Activated T-cell treated with anti-CD3 and anti-CD28 coated beads, Interleukin-2, amount 50 U/mL, for 4 hours (primary cell): ENCODE data around the gene ABCA1. TPM values are rescaled to one million over a fixed set of nuclear protein-coding genes. Genes with fewer than 3 reads are reported as not detected.
"Not testable (repeated sequence)": the region's sequence is repeated elsewhere in the genome, so short reads cannot be mapped to it uniquely, and the experiment has no call there.

Experiments used
- ATAC-seq, 2 donors: fragments of 200-7000 bp; cut with Tn5 transposase; one replicate each; pipeline ENCODE4 v1.10.0; 2021
- DNase-seq: peaks from one replicate; pipeline ENCODE4 v3.0.0-alpha.2; 2020
- H3K27me3 Mint-ChIP-seq: one replicate; pipeline ENCODE4 v1.8.0; 2021; ENCODE audit warnings: low read depth, mixed read lengths
- H3K36me3 Mint-ChIP-seq: one replicate; pipeline ENCODE4 v1.8.0; 2022; ENCODE audit warnings: mixed read lengths; ENCODE audit not compliant: insufficient read depth
- H3K4me1 Mint-ChIP-seq: one replicate; pipeline ENCODE4 v1.8.0; 2021; ENCODE audit warnings: low read depth, mixed read lengths
- H3K4me3 Mint-ChIP-seq: one replicate; pipeline ENCODE4 v1.8.0; 2021; ENCODE audit warnings: mild to moderate bottlenecking, moderate library complexity, mixed read lengths
- H3K9me3 Mint-ChIP-seq: one replicate; pipeline ENCODE4 v1.8.0; 2021; ENCODE audit warnings: mixed read lengths
- total RNA-seq, 3 donors: library from RNA; stranded (reverse); gene quantifications; one replicate each; pipeline ENCODE4 v1.2.1, GENCODE V29; 2021

Gene ABCA1
- total RNA-seq, 3 donors from 2014 or later: 0.26 to 0.30 (median 0.30) TPM

DNA sequence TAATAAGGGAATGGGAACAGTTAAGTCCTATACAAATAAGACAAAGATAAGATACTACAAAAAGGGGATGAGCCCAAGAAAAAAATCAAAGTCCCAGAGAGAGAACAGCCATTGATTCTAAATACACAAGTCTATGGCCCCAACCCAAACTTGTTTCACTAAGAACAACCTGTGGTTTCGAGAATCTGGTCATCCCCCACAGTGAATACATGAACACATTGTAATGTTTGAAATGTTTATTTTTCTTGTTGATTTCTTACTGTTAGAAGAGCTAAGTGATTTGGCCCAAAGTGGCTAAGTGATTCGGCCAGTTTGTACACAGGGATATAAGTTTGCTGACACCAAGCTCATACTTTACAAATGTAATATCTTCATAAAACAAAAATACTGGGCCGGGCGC lies 3.3 kb upstream of the ABCA1 start:
- Mint-ChIP-seq H3K36me3 (no peaks in the 10 kb centered on the region), H3K9me3 (no peaks in the 10 kb centered on the region), H3K4me3 (no peak overlapping the region), H3K4me1 (peaks cover 14% of the 10 kb centered on the region), H3K27me3 (no peaks in the 10 kb centered on the region)
- DNase-seq: no peak
- ATAC-seq: no peak

DNA sequence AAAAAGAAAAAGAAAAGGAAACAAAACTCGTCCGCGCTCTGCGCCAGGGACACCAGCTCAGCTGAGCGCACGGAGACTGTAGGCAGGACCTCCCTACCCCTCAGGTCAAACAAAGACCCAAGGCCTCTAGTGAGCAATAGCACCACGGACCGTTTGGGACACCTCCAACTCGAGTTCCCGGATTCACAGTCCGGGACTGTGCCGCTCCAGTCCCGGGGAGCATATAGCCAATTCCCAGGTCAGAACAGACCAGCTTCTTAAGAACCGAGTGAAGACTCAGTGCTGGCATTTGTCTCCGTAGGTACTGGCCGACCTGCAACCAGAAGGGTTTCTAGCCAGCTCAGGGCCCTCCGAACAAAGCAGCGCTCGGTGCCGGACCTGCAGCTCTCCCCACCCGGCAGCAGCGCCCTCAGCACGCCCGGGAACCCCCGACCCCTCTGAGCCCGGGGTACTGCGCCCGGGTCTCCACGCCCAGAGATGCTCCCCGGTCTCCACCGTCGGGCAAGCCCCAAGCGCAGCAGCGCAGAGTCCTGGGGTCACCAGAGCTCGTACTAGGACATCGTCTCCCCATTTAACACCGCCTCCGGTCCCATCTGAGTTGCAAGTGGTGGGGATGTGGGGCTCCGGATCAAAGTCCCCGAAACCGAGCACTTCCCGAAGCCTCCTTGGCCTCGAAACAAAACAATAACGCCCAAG lies 591 bp downstream of the ABCA1 start:
- Mint-ChIP-seq H3K4me1 (peaks cover 17% of the 10 kb centered on the region), H3K36me3 (no peaks in the 10 kb centered on the region), H3K4me3 (peak overlapping the region; percentile 83), H3K27me3 (peaks cover 9% of the 10 kb centered on the region), H3K9me3 (no peaks in the 10 kb centered on the region)
- ATAC-seq (peak; percentile 34 to 51), DNase-seq (peak; percentile 5)

DNA sequence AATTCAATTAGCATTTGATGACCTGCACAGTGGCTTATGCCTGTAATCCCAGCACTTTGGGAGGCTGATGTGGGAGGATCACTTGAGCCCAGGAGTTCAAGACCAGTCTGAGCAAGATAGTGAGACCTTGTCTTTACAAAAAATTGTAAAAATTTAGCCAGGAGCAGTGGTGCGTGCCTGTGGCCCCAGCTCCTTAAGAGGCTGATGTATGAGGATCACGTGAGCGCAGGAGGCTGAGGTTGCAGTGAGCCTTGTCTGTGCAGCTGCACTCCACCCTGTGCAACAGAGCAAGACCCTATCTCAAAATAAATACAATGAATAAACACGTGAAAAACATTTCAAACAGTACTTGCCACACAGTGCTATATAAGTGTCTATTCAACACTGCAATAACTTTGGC lies 4.2 kb downstream of the ABCA1 start:
- H3K36me3 Mint-ChIP-seq: peaks cover 3% of the 10 kb centered on the region
- ATAC-seq (no peak), DNase-seq (no peak)
- H3K4me3 Mint-ChIP-seq: no peak overlapping the region
- peaks cover 19% of the 10 kb centered on the region for H3K4me1 Mint-ChIP-seq
- peaks cover 9% of the 10 kb centered on the region for H3K27me3 Mint-ChIP-seq
- no peaks in the 10 kb centered on the region for H3K9me3 Mint-ChIP-seq

- ATAC-seq (no peak), DNase-seq (no peak)
- H3K27me3 Mint-ChIP-seq: peaks cover 9% of the 10 kb centered on the region
- no peak overlapping the region for H3K4me3 Mint-ChIP-seq
- H3K9me3 Mint-ChIP-seq: no peaks in the 10 kb centered on the region
- H3K36me3 Mint-ChIP-seq: peaks cover 3% of the 10 kb centered on the region
- H3K4me1 Mint-ChIP-seq: peaks cover 15% of the 10 kb centered on the region
Measured at GRCh38 chr9:104923289-104923688, 4.7 kb downstream of the ABCA1 start.

- H3K27me3 Mint-ChIP-seq, DNase-seq, H3K4me3 Mint-ChIP-seq, H3K9me3 Mint-ChIP-seq, H3K36me3 Mint-ChIP-seq, ATAC-seq: not testable (repeated sequence)
- H3K4me1 Mint-ChIP-seq: peaks cover 15% of the 10 kb centered on the region
Measured at GRCh38 chr9:104922748-104923147, 5.2 kb downstream of the ABCA1 start.

- Mint-ChIP-seq H3K4me1 (peaks cover 13% of the 10 kb centered on the region), H3K4me3 (no peak overlapping the region), H3K9me3 (no peaks in the 10 kb centered on the region), H3K36me3 (peaks cover 4% of the 10 kb centered on the region), H3K27me3 (peaks cover 9% of the 10 kb centered on the region)
- no peak for DNase-seq
- no peak for ATAC-seq
Measured at GRCh38 chr9:104921067-104921741, 6.8 kb downstream of the ABCA1 start.

DNA sequence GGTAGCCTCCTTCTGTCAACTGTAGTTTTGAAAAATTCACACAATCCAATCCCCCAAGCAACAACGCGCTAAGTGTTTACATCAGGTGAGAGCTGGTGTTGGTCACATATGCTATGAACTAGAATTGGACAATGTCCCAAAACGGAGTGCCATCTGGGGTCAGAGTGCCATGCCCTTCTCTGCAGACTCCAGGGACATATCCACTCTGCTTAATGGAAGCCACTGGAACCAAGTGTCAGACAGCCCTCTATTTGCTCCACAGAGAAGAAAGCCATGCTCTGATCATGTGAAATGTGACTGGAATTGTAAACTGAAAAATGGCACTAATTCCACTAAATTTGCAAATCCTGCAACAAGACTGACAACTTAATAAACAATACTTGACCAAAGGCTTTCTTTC lies 12.2 kb downstream of the ABCA1 start:
- peaks cover 7% of the 10 kb centered on the region for H3K36me3 Mint-ChIP-seq
- no peaks in the 10 kb centered on the region for H3K27me3 Mint-ChIP-seq
- no peaks in the 10 kb centered on the region for H3K9me3 Mint-ChIP-seq
- peaks cover 10% of the 10 kb centered on the region for H3K4me1 Mint-ChIP-seq
- H3K4me3 Mint-ChIP-seq: no peak overlapping the region
- ATAC-seq (no peak), DNase-seq (no peak)

- H3K27me3 Mint-ChIP-seq: no peaks in the 10 kb centered on the region
- DNase-seq (no peak), ATAC-seq (no peak)
- no peak overlapping the region for H3K4me3 Mint-ChIP-seq
- H3K9me3 Mint-ChIP-seq: no peaks in the 10 kb centered on the region
- H3K36me3 Mint-ChIP-seq: peaks cover 7% of the 10 kb centered on the region
- peaks cover 13% of the 10 kb centered on the region for H3K4me1 Mint-ChIP-seq
Measured at GRCh38 chr9:104915049-104915448, 12.9 kb downstream of the ABCA1 start.

DNA sequence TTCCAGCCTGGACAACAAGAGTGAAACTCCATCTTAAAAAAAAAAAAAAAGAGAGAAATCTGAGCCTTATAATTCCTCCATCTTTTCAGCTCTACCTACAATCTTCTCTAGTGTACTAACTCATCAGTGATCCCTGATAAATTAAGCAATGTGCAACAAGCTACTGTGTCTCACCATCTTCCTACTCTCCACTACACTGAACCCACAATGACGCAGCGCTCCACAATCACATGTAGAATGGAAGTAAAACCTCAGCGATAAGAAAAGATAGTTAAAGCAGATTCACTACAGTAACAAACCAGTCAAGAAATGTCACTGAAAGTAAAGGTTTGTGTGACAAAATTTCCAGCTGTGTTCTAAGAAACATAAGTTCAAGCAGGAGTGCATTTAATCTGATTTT lies 13.5 kb downstream of the ABCA1 start:
- peaks cover 4% of the 10 kb centered on the region for H3K36me3 Mint-ChIP-seq
- H3K27me3 Mint-ChIP-seq: no peaks in the 10 kb centered on the region
- peaks cover 16% of the 10 kb centered on the region for H3K4me1 Mint-ChIP-seq
- DNase-seq (no peak), ATAC-seq (no peak)
- H3K9me3 Mint-ChIP-seq: no peaks in the 10 kb centered on the region
- H3K4me3 Mint-ChIP-seq: no peak overlapping the region

- DNase-seq (no peak), ATAC-seq (no peak)
- Mint-ChIP-seq H3K4me3 (no peak overlapping the region), H3K36me3 (peaks cover 3% of the 10 kb centered on the region), H3K4me1 (peaks cover 18% of the 10 kb centered on the region), H3K9me3 (no peaks in the 10 kb centered on the region), H3K27me3 (no peaks in the 10 kb centered on the region)
Measured at GRCh38 chr9:104912606-104913005, 15.3 kb downstream of the ABCA1 start.

- H3K4me1 Mint-ChIP-seq: peaks cover 23% of the 10 kb centered on the region
- H3K27me3 Mint-ChIP-seq: no peaks in the 10 kb centered on the region
- no peak overlapping the region for H3K4me3 Mint-ChIP-seq
- DNase-seq (no peak), ATAC-seq (no peak)
- peaks cover 3% of the 10 kb centered on the region for H3K36me3 Mint-ChIP-seq
- H3K9me3 Mint-ChIP-seq: no peaks in the 10 kb centered on the region
Measured at GRCh38 chr9:104911032-104911607, 16.8 kb downstream of the ABCA1 start.

- Mint-ChIP-seq H3K36me3 (no peaks in the 10 kb centered on the region), H3K4me3 (no peak overlapping the region), H3K9me3 (no peaks in the 10 kb centered on the region), H3K4me1 (peaks cover 17% of the 10 kb centered on the region), H3K27me3 (no peaks in the 10 kb centered on the region)
- ATAC-seq (no peak), DNase-seq (no peak)
Measured at GRCh38 chr9:104907278-104907951, 20.5 kb downstream of the ABCA1 start.

DNA sequence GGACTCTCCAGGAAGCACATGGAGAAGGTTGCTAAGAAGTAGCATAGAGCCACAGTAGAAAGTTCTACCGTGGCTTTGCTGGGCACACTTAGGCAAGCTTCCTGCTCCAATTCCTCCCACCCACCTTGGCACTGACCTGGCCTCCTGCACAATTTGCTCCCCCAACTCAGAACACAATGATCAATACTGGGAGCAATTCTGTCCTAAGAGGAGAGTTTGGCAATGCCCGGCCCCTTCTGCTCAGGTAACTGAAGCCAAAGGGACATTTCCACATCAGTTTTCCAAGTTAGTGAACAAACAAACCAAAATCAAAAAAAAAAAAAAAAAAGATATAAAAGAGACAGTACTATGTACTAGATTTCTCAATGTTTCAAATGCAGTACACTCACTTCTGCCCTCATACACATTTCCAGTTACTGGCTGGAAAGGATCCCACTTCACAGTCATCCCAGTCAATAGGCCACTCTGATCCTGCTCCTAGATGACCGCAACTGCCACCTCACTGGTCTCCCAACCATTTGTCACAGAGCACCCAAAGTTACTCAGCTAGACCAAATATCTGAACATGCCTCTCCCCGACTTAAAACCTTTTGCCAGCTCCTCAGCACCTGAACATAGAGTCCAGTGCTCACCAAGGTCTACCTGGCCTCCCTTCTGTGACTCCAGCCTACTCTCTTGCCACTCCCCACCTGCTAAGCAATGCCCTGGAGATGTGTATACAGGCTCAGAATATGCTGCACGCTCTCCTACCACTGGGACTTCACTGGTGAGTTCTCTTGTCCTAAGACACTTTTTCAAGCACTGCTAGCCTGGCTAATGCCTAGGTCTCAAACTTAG lies 21.3 kb downstream of the ABCA1 start:
- H3K27me3 Mint-ChIP-seq: no peaks in the 10 kb centered on the region
- ATAC-seq (no peak), DNase-seq (no peak)
- H3K4me3 Mint-ChIP-seq: no peak overlapping the region
- no peaks in the 10 kb centered on the region for H3K36me3 Mint-ChIP-seq
- no peaks in the 10 kb centered on the region for H3K9me3 Mint-ChIP-seq
- peaks cover 17% of the 10 kb centered on the region for H3K4me1 Mint-ChIP-seq

- Mint-ChIP-seq H3K27me3 (no peaks in the 10 kb centered on the region), H3K9me3 (no peaks in the 10 kb centered on the region), H3K4me3 (no peak overlapping the region), H3K4me1 (peaks cover 17% of the 10 kb centered on the region), H3K36me3 (no peaks in the 10 kb centered on the region)
- ATAC-seq (no peak), DNase-seq (no peak)
Measured at GRCh38 chr9:104905931-104906330, 22.0 kb downstream of the ABCA1 start.
